ENCODE measurements around the gene SMAD6.

Gene SMAD6

DNA sequence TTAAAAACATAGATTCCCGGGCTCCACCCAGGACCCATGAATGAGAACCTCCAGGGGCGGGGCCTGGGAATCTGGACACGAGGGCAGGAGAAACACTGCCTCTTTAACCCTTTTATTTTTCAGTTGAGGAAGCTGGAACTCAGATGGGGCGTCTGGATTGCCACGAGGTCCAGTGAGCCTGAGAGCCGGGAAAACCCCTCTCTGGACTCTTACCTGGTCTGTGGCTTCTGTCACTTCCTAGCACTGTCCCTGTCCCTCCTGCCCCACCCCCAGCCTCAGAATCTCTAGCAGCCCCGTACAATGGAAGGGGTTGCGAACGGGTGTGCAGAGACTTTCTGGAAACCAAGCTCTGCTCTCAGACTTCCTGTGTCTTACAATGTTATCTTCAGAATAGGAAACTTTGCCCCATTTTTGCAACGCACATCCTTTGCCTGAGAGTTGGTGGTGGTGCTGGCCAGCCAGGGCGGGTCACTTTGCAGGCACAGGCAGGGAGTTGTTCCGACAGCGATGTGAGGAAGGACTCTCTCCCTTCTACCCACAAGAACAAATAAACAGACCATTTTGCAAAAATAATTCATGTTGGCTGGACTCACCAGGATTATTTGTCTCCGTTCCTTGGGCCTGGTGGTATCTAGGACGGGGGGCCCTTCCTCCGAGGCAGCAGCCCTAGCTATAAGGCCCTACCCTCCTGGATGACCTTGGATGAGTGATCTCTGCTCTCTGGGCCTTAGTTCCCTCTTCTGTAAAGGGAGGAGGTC lies 59.1 kb downstream of the SMAD6 start:
- no peak for DNase-seq

DNA sequence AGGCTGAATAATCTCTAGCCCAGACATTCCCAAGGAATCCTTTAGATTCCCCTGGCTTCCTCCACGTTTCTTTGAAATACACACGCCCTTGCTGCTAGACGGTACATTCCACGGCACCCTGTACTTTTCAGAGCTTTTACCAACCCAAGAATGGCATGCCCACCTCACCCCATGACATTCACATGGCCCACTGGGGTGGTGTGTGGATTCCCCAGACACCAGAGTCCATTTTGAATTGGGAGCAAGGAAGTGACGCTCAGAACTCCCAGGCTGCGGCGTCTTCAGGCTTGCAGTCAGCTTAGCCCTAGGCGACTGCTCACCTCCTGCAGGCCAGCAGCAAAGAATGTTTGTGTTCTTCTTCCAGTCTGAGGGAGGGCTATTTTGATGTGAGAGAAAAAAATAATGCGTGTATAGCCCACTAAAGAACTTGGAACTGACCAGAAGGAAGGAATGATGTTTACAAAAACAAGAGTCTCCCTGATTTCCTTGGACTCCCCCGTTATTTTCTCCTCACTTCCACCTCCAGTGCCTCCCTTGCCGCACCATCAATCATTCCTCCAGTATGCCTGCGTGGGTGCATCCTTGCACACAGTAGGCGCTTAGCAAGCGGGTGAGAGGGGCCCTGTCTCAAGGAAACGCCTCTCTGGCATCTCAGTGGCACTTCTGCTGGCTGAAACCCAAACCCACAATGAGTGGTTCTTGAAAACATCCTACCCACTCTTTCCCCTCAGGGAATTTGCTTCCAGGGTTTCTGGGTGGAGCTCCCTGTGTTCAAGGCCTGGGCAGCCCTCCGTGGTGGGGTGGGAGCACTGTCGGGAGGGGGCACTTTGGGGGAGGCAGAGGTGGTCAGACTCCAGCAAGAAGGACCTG lies 59.9 kb downstream of the SMAD6 start:
- DNase-seq, result no peak

DNA sequence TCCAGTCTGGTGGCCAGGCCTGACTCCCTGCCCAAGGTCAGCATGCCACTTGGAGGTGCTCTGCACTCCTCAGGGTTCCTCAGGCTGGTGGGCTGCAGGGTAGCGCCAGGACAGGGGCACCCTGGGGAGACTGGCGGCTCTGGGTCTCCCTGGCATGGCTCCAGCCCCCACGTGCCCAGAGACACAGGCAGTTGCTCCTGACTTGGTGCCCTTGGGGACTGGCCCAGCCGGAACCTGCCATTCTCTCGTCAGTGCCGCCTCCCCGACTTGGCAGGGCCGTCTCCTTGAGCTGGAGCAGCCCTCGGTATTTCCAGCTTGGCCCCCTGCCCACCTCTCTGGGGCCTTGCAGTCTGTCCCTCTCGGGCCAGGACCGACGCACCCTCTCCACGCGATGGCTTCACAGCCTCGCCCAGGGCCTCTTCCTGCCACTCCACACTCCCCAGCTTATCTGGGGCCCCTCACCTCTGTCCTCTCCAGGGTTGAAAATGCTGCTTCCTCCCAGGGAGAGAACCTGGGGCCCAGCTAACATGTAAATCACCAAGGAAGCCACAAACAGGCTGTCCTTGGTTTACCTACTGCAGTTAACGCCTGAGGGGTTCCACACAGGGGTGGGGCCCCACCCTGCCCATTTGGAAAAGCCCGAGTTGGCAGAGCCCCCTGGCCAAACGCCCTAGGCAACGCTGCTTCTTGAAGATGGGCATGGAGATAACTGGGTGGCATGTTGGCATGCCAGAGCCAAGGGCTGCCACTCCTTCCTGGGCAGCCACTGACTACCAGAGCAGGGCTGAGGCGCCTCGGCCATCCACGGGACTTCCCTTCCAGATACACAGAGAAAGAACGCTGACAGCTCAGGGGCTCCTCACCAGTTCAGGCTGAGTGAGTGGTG lies 61.4 kb downstream of the SMAD6 start:
- no peak for DNase-seq

DNA sequence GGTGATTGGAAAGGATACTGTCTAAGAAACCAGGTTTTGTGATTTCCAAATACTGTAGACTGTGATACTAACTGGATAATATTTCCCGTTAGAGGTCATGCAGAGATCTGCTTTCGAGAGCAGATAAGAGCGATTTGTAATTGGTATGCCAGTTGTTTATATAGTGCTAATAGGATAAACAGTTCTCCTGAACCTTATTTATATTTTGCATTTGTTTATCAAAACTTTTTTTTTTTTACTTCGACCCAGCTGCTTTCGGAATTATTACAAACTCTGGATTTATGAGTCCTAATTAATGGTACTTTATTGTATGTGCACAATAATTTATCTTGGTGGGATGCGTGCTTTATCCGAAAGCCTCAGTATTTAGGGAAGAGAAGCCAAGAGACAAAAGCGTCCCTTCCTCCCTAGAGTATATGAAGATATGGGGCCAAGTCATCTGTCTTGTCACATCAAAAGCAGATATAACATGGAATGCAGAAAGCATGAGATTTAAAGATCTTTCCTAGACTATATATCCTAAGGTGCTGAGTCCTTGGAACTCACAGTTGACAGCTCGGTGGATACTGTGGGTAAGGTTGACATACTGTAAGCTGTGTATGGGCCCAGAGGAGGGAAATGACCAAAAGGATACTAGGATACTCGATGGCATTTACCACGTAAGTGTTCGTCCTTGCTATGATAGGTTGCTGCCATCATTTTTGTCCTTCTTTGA lies 62.2 kb downstream of the SMAD6 start:
- no peak for DNase-seq

DNA sequence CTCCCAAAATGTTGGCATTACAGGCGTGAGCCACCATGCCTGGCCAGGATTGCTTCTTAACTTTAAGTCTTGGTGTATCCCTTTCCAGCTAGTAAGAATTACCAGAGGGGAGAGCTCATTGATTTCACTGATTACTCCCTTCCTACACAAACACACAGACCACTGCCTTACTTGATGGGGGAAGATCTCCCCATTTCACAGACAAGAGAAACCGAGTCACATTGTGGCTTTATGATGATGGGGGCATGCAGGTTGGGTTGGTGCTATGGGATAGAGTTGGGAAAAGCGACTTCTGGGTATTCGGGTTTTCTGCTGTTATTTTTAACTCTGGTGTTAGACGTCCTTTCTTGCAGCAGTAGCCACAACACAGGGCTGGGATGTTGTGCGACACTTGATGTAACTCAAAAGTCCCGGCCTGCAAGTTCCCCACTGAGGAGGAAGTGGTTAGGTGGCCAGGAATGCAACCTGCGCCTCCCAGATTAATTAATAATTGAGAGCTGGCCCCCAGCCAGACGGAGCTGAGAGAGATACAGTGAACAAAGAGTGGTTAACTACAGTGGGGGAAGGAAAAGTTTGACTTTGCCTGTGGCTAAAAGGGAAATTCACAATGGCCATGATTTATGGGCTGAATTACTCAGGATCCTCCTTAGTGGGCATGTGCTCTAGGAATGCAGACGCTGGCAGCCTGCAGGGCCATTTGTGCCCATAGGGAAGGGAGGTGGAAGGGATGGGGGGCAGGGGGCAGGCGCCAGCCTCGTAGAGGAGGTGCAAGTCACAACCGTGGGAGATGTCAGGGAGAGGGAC lies 63.6 kb downstream of the SMAD6 start:
- DNase-seq, result no peak

DNA sequence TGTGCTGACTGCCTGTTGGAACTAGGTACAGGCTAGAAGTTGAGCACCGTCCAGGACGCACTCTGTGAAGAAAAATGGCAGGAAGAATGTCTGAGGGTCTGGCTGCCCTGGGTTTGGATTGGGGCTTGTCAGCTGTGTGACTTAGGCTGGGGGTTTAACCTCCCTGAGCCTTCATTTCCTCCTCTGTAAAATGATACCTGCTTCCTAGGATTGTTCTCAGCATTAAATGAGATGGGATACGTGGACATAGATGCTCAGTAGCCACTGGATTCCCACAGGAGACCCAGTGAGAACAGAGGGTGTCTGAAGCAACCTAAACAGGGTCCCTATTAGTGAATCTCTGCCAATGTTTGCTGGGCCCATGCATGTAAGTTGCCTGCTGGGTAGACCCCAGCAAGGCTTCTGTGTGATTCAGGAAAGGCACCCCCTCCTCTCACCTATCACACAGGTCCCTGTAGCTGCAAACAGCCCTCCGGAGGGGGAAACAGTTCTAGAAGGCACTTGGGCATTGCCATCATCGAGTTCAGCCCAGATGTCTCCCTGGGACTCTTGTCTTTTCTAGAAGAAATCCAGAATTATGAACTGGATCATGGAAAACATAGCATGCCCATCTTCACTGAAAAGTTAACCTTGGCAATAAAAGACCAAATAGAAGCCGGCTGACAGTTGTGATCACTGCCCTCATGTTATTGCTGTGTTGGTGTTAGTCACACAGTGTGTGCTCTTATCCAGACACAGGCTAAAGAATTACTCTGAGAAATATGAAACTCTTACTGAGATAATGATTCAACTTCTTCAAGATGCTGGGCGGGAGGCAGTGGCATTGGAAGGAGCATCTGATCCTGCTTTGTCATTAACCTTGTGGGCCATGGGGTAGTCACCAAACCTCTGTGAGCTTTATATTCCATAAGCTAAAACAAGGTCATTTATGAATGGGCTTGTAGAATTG lies 64.5 kb downstream of the SMAD6 start:
- no peak for DNase-seq

DNA sequence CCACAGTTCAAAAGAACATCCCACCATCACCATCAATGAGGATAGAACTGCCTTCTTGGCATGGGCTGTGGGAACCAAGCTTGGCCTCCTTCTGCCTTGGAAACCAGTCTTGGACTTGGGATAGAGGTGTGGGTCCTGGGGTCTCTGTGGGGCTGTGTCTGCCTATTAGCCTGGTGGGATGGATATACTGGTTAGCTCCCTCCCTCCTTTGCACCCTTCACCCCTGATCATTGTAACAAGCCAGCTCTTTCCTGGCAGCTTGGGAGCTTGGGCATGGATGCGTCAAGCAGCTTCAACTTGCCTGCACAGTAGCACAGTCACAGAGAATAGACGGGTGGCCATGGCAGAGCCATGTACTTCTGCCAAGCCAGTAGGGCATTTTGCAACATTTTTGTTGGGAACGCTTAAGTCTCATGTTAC lies 65.2 kb downstream of the SMAD6 start:
- DNase-seq, result no peak

DNA sequence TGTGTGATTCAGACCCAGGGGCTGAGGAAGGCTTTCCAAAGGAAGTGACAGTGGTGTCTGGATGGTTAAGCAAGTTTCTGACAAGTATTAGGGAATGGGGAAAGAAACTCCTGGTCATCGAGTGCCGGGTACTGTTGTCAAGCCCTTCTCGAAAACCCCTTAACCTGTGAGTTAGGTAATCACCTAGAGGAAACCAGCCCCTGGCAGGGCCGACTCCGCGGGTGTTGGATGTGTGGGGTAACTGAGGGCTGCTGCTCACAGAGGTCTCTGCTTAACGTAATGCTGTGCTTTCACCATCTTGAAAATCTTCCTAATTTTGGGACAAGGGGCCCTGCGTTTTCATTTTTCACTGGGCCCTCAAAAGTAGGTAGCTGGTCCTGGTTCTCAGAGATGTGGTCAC lies 67.0 kb downstream of the SMAD6 start:
- DNase-seq, result no peak

DNA sequence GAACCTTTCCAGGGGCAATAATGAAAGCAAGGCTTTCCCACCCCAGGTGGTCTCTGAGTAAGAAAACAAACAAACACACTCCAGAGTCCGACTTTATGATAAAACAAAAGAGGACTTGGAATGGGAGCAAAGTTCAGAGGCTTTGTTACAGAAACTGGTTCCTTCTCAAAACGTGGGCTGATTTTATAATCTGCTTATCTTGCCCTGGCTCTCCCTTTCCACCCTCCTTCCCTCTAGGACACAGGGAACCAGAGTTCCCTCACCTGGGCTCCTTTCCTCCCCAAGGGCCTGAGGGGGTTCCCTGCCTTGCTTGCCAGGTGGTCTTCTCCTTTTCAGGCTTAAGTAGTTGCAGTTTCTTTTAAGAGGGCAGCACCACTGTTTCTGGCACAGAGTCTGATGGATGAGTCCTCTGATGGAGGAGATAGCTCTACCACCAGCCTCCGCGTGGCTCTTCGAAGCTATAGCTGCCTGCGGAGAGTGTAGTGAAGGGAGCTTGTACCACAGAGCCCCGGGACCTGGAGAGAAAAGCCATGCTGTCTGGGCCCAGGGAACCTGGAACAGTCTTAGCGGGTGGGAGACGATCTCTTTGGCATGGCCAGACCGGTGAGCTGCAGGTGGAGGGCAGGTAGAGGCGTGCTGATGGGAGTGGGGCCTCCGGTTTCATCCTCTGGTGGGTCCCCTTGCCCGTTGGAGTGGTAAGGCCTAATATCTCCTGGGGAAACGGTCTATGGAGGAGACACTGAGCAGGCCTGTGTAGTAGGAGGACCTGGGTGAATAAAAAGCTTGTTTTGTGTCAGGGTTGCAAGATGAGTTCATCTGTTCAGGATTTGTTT lies 68.7 kb downstream of the SMAD6 start:
- no peak for DNase-seq

DNA sequence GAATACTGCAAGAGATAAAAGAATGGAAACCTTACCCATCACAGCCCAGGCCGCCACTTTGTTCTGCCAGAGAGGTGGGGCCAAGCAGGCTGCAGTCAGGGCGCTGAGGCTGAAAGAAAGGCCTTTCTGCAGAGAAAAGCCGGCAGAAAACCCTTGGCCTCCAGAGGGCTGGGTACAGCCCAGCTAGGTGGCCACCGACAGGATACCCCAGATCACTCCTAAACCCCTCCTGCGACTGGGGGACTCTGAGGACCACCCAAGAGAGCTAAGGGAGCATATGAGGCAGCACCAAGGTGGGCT lies 69.3 kb downstream of the SMAD6 start:
- DNase-seq, result no peak

DNA sequence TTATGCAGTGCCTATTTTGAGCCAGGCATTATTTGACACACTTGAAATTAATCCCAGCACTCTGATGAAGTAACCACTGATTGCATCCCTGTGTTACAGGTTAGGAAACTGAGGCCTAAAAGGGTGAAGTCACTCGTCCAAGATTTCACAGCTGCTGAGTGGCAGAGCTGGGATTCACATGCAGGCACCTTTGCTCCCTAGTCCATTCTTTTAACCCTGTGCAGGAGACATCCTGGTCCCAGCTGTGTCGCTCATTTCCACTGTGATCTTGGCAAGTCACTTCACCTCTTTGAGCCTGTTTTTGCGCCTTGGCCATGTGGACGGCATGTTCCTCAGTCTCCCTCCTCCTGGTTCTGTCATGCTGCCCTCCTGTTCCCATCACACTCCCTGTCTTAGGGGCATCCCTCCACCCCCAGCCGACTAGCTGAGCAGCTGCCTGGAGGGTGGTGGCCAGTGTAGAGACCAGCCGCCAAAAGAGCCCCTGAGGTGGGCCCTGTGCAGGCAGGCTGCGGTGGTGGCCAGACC lies 70.6 kb downstream of the SMAD6 start:
- no peak for DNase-seq

DNA sequence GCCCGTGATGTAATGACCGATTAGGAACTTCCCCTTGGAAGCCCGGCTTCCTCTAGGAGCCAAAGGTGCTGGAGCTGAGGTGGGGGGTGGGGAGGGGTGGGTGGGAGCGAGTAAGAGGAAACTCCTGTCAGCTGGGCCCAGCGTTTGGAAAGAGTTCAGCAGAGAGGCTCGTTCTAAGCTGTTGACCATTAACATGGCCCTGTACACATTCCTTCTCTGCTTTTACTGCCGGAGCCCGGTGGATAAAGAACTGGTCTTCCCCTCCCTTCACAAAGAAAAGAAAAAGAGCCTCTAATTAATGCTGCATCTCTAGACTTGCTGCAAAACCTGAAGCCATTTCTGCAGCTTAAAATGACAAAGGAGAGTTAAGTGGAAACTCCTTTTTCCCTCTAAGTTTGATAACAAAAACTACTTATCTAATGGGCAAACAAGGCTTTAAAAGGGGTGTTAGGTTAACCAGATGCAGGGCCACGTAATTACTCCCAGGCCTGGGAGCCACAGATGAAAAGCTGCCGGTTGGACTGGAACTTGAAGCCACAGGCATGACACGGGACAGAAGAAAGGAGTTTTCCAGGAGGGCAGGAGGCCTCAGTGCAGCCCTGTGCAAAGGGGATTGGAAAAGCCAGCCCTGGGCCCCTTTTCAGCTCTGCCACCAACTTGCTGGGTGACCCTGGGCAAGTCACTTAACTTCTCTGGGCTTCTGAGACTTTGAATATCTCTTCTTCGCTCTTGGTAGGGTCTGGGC lies 71.3 kb downstream of the SMAD6 start:
- no peak for DNase-seq

DNA sequence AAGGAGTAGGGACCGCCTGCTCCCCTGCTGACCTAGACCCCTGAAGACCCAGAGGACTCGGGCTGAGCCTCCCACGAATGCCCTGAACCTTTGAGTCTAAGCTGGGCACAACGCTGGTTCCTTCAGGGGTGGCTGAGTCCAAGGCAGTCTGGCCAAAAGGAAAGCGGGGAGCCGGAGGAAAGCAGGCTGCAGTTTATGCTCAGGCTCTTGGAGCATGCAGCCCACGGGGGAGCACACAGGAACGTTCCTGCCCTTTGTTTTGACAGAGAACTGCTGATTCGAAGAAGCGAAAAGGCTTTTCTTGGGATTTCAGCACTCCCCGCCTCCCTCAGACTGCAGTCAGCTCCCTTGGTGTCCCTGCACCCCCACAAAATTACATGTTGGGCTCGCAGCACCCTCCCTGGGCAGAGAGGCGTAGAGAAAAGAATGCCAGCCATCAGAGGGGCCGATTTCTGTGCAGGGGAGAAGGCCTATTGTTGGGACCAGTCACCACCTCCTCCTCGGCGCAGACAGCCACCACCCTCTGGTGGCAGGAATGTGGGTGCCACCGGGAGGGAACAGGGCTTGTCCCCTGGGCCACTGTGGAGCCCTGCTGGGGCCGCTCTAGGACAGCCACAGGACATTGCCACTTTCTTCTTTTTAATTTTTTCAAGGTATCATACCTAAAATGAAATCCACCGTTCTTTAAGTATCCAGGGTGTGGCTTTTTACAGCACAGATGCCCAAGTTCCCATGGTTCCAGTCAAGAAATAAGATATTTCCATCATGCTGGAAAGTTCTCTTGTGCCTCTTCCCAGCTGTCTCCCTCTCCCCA lies 72.2 kb downstream of the SMAD6 start:
- no peak for DNase-seq

DNA sequence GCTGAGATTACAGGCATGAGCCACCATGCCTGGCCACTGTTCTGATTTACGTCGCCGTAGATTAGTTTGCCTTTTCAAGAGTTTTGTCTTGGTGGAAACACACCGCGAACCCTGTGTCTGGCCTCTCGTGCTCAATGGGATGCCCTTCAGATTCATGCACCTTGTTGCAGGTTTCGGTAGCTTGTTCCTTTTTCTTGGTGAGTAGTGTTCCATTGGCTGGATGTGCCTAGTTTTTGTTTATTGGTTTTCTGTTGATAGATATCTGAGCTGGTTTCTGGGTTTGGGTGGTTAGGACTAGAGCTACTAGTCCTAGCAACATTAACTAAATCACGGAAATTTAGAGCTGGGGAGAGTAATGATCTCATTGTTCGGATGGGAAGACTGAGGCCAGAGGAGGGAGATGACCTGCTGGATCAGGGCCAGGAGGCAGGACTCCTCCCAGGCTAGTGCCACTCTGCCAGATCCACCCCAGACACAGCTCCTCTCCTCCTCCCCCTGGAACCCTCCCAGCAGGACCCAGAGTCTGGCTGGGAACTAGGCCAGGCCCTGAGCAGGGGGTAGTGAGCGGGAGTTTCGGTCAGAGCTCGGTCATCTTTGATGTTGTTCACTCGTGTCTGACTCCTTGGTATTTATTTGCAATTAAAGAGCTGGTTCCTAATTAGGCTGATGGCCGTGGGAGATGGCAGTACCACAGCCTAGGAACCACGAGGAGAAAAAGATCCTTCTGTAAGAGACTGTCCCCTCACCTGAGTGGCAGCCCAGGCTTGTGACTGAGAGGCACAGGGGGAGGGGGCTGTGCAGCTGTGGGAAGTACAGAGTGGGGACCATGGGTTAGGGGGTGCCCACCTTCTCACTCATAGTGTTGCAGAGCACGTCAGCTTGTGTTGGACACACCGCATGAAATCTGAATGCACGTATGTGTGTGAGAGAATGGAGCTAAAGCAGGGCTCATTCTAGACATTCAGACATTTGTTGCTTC lies 73.4 kb downstream of the SMAD6 start:
- DNase-seq, result no peak

DNA sequence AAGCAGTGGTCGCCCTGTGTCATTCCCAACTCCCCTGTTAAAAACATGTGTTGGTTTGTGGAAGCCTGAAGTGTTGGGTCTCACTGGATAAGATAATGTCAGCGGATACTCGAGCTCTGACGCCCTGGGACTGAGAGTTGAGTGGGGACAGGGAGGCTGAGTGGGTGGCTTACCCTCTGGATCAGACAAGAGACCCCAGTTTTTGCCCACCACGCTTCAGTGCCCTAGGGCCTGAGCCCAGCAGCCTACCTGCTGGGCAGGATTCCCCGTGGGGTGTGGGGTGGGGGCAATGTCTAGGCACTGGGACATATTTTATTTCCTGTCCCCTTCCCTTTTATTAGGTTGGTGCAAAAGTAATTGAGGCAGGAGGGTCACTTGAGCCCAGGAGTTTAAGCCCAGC lies 75.0 kb downstream of the SMAD6 start:
- no peak for DNase-seq

DNA sequence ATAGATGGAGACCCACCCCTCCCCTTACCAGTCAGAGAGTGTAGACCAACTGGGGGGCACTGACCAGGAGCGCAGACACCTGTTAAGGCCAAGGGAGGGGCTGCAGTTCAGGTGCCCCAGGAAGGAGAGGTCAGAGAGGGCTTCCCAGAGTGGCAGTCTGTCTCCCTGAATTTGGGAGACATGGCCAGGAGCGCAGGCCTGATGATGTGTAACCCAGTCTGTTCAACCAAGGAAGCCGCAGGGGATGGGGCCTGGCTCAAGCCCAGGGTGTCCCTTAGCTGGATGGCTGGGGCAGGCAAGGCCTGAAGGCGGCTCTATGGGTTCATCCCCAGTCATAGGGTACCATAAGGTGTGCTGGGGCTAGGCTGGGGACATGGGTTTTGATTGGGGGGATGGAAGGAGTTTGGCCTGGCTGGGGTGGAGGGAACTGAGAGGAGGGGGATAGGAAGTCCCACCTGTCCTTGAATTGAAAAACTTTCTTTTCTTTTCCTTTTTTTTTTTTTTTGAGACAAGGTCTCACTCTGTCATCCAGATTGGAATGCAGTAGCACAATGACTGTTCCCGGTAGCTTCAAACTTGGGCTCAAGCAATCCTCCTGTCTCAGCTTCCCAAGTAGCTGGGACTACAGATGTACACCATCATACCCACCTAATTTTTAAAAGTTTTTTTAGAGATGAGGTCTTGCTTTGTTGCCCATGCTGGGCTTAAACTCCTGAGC lies 75.7 kb downstream of the SMAD6 start:
- DNase-seq, result no peak

All from NK-92 treated with Interleukin-12 subunit alpha and Interleukin-12 subunit beta, amount 100 ng/mL, for 24 hours (cell line).